Ovary (tissue), 9 donors: ENCODE data around the gene ABTB2. TPM values are rescaled to one million over a fixed set of nuclear protein-coding genes. Genes with fewer than 3 reads are reported as not detected.

Source experiments
- DNase-seq, 5 donors: peaks; one replicate each; pipeline ENCODE4 v3.0.0-alpha.2; 2019 to 2020
- H3K27ac ChIP-seq, 2 donors: fragments of 200-600 bp; one replicate each; pipeline versions ENCODE4 v1.5.1 to v1.8.0; 2019 to 2022
- H3K27me3 ChIP-seq: fragments of 200-600 bp; one replicate; pipeline ENCODE4 v1.8.0; 2022
- H3K36me3 ChIP-seq: fragments of 200-600 bp; sonication (generic); one replicate; pipeline ENCODE4 v1.5.1; 2019
- H3K4me1 ChIP-seq: one replicate; pipeline ENCODE4 v1.8.1; 2013; ENCODE audit warnings: mild to moderate bottlenecking, moderate library complexity; ENCODE audit not compliant: insufficient read depth
- H3K4me3 ChIP-seq: fragments of 200-600 bp; sonication (generic); one replicate; pipeline ENCODE4 v1.5.1; 2017
- H3K9me3 ChIP-seq, 2 donors: fragments of 200-600 bp in 1 of 2; sonication (generic) in 1 of 2; one replicate each; pipeline versions ENCODE4 v1.5.1 to v1.8.1; 2013 to 2019; ENCODE audit warnings: mild to moderate bottlenecking in 1 of 2, moderate library complexity in 1 of 2
- EP300 ChIP-seq: sonication (generic); formaldehyde crosslinking; IDR thresholded peaks from one replicate; pipeline ENCODE4 v1.6.1; 2017; ENCODE audit warnings: antibody characterized with exemption
- POLR2A ChIP-seq: fragments of 450-650 bp; IDR thresholded peaks from one replicate; pipeline ENCODE4 v1.6.1; 2017; ENCODE audit warnings: antibody characterized with exemption, mild to moderate bottlenecking, moderate library complexity
- WGBS, 3 donors: extraction: QIAGEN DNeasy Blood & Tissue Kit in 1 of 3; methylation state at CpG; one replicate each; pipeline versions ENCODE4 v1.1.5 to v1.1.7; 2013 to 2017; 5-methylcytosine and 5-hydroxymethylcytosine counted together
- intact Hi-C, 4 donors: fragments of 100-400 bp; cut with DNase I; formaldehyde crosslinking; loops; one replicate each; pipeline versions ENCODE4 v1.11.0 to v1.15.1; 2022 to 2023
- polyA plus RNA-seq, 2 donors: library from polyadenylated mRNA; stranded (reverse); fragments of 200-250 nt in 1 of 2; fragments of 350-450 nt in 1 of 2; fragmentation: Illumina TruSeq in 1 of 2; extraction: RNeasy Lipid Tissue Mini Kit (QIAGEN cat#74804) in 1 of 2; gene quantifications; one replicate each; pipeline ENCODE4 v1.2.3, GENCODE V29; 2013 to 2014
- total RNA-seq, 7 donors: library from RNA; depleted of rRNA in 2 of 7; stranded (reverse); fragments of >200 nt in 2 of 7; fragmentation: NEBNext Ultra II Directional in 3 of 7; extraction: Animal tissue kit (Norgen Biotek cat#: 25700) in 3 of 7; gene quantifications; one replicate each; pipeline versions ENCODE4 v1.1.0 to v1.2.4, GENCODE V29; 2016 to 2023
- TF ChIP-seq, protein P1 (sequence below), 3 donors: fragments of 450-650 bp in 2 of 3; fragments of 200-600 bp in 1 of 3; IDR thresholded peaks; one replicate each; pipeline versions ENCODE4 v1.5.1 to v1.8.0; 2016 to 2022; ENCODE audit warnings: antibody characterized with exemption in 3 of 3, mild to moderate bottlenecking in 1 of 3
- donor health status: DM: no; HTN: no; CAD: no; lungs with moderate emphysema.
- donor health status: DM: no; HTN: no; CAD: no.
- donor health status: Bipolar disorder and iron deficiency.
- donor health status: DM: yes; HTN: yes; CAD: no.
- donor health status: DM: no; HTN: no; CAD: no.
- donor health status: DM: yes; HTN: yes; CAD: no.

ABTB2 gene
- total and polyA plus RNA-seq, 9 donors: 1.2 to 7.2 (median 2.6) TPM

DNA sequence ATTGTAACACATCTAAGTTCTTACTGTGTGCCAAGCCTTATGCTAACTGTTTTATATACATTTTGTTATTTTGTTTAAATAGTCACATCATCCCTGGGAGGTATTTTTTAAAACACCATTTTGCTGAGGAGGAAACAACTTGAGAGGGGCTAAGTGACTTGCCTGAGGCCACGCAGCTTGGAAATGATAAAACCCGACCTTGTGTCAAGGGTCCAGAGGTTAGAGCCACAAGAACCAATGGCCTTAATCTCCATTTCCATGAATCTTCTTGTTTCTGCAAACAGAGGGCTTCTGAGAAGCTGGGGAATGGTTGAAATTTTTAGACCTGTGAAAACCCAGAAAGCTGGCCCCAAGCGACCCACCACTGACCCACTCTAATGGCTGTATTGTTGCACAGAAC, 16.7 kb downstream of the ABTB2 start:
- intact Hi-C loops: no loop called here
- no peak for DNase-seq
- Histone ChIP-seq H3K36me3 (no peaks in the 10 kb centered on the region), H3K4me1 (peaks cover 15% of the 10 kb centered on the region), H3K27me3 (no peaks in the 10 kb centered on the region), H3K4me3 (no peak overlapping the region), H3K9me3 (no peaks in the 10 kb centered on the region), H3K27ac (peak overlapping the region in 1 of 2 donors; percentile 60)
- TF ChIP-seq POLR2A: no peak
- TF ChIP-seq, protein P1, sequence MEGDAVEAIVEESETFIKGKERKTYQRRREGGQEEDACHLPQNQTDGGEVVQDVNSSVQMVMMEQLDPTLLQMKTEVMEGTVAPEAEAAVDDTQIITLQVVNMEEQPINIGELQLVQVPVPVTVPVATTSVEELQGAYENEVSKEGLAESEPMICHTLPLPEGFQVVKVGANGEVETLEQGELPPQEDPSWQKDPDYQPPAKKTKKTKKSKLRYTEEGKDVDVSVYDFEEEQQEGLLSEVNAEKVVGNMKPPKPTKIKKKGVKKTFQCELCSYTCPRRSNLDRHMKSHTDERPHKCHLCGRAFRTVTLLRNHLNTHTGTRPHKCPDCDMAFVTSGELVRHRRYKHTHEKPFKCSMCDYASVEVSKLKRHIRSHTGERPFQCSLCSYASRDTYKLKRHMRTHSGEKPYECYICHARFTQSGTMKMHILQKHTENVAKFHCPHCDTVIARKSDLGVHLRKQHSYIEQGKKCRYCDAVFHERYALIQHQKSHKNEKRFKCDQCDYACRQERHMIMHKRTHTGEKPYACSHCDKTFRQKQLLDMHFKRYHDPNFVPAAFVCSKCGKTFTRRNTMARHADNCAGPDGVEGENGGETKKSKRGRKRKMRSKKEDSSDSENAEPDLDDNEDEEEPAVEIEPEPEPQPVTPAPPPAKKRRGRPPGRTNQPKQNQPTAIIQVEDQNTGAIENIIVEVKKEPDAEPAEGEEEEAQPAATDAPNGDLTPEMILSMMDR (IDR thresholded peaks at IDR 0.05): no peak
- no peak for TF ChIP-seq EP300
- 85 to 89% (median 86%) methylated on average over 3 of the region's 3 CpGs for WGBS, 3 donors

GRCh38 chr11:34340653-34341052, 17.2 kb downstream of the ABTB2 start:
- H3K27ac ChIP-seq: no peak overlapping the region
- no peak overlapping the region for H3K4me3 ChIP-seq
- no peaks in the 10 kb centered on the region for H3K9me3 ChIP-seq
- H3K4me1 ChIP-seq: peaks cover 12% of the 10 kb centered on the region
- DNase-seq: no peak
- H3K36me3 ChIP-seq: no peaks in the 10 kb centered on the region
- WGBS, 3 donors: 97 to 100% (median 100%) methylated on average over 1 of the region's 1 CpG
- no peak for TF ChIP-seq EP300
- TF ChIP-seq, protein P1 (IDR thresholded peaks at IDR 0.05): no peak
- no peak for TF ChIP-seq POLR2A
- no peaks in the 10 kb centered on the region for H3K27me3 ChIP-seq
- intact Hi-C loops: no loop called here

DNA sequence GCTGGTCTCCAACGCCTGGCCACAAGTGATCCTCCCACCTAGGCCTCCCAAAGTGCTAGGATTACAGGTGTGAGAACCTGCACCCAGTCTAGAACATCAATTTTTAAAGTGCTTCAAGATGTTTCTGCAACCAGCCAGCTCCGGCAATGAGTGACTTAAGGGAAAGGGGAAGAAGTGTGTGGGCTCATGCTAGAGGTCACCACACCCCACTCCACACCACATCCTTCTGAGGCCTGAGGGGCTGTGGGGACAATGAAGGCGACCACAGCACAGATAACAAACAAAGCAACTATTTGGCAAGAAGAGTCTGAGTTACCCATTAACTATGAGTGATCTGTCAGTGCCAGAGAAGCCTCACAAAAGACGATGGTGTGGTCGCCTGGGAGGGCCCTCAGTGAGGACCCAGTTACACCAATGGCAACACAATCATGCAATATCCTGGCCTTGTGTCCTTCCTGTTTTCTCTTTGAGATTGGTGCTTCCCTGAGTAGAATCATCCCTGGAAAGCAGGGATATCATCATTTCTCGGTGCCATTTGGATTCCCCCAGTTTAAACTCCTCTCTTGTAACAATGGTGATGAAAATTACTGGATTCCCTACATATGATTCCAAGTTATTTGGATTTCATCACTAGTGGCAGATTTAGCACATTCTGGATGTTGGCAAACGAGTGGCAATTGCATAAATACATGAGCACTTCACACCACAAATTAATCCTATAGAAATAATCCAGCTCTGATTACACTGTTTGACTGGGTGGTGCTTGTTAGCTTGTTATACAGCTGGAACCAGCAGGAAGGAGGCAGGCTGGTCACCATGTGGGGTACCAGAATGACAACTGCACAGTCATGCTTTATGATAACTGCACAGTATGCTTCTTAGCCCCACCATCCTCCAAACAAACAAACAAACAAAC, 18.4 kb downstream of the ABTB2 start:
- Histone ChIP-seq H3K36me3 (no peaks in the 10 kb centered on the region), H3K27ac (no peak overlapping the region), H3K4me1 (peaks cover 7% of the 10 kb centered on the region), H3K4me3 (no peak overlapping the region), H3K27me3 (no peaks in the 10 kb centered on the region), H3K9me3 (no peaks in the 10 kb centered on the region)
- no peak for DNase-seq
- intact Hi-C loops: no loop called here
- WGBS, 3 donors: 92 to 95% (median 92%) methylated on average over 7 of the region's 7 CpGs
- no peak for TF ChIP-seq POLR2A
- no peak for TF ChIP-seq EP300
- TF ChIP-seq, protein P1 (IDR thresholded peaks at IDR 0.05): no peak

GRCh38 chr11:34337016-34337415, 20.8 kb downstream of the ABTB2 start:
- no peak for DNase-seq

More at GRCh38 chr11:34337016-34337415, 20.8 kb downstream of the ABTB2 start:
- WGBS, 3 donors: 94 to 99% (median 98%) methylated on average over 7 of the region's 7 CpGs
- H3K36me3 ChIP-seq: no peaks in the 10 kb centered on the region
- peaks cover 3% of the 10 kb centered on the region for H3K4me1 ChIP-seq
- TF ChIP-seq EP300: no peak
- TF ChIP-seq, protein P1 (IDR thresholded peaks at IDR 0.05): no peak
- H3K4me3 ChIP-seq: no peak overlapping the region
- H3K27me3 ChIP-seq: no peaks in the 10 kb centered on the region
- intact Hi-C loops: no loop called here
- H3K27ac ChIP-seq: no peak overlapping the region
- H3K9me3 ChIP-seq: no peaks in the 10 kb centered on the region
